ENCODE results near the gene B3GAT3. TPM values are rescaled to one million over a fixed set of nuclear protein-coding genes. Genes with fewer than 3 reads are reported as not detected.

The B3GAT3 gene
- total RNA-seq, 2 donors from 2014 or later = 38.6 to 53.9 TPM

- Mint-ChIP-seq H3K9me3 (no peaks in the 10 kb centered on the region), H3K36me3 (ENCODE audit: low read depth) (peaks cover 70% of the 10 kb centered on the region), H3K27ac (no peak overlapping the region), H3K27me3 (ENCODE audit: insufficient read depth) (no peaks in the 10 kb centered on the region), H3K4me1 (peaks cover 43% of the 10 kb centered on the region), H3K4me3 (no peak overlapping the region)
- 91 to 98% methylated on average over 8 of the region's 8 CpGs for WGBS, 2 experiments (ENCODE audit: insufficient coverage in 1 of 2, insufficient read length in 1 of 2)
- DNase-seq = peak; percentile 36
- Histone ChIP-seq H3K9ac (ENCODE audit: extremely low read depth, low read length, poor library complexity, severe bottlenecking) (no peak overlapping the region), H3K27me3 (ENCODE audit: control insufficient read depth, insufficient read depth, low read length, poor library complexity, severe bottlenecking) (no peaks in the 10 kb centered on the region), H3K4me3 (ENCODE audit: low read length) (no peak overlapping the region), H3K4me1 (ENCODE audit: control insufficient read depth, insufficient read depth, low read length) (peaks cover 10% of the 10 kb centered on the region), H3K36me3 (ENCODE audit: control insufficient read depth, insufficient read depth, low read length) (peaks cover 73% of the 10 kb centered on the region), H3K27ac (ENCODE audit: low read depth, low read length) (no peak overlapping the region), H3K9me3 (ENCODE audit: control insufficient read depth, low read length) (no peaks in the 10 kb centered on the region)
- TF ChIP-seq, protein P1, sequence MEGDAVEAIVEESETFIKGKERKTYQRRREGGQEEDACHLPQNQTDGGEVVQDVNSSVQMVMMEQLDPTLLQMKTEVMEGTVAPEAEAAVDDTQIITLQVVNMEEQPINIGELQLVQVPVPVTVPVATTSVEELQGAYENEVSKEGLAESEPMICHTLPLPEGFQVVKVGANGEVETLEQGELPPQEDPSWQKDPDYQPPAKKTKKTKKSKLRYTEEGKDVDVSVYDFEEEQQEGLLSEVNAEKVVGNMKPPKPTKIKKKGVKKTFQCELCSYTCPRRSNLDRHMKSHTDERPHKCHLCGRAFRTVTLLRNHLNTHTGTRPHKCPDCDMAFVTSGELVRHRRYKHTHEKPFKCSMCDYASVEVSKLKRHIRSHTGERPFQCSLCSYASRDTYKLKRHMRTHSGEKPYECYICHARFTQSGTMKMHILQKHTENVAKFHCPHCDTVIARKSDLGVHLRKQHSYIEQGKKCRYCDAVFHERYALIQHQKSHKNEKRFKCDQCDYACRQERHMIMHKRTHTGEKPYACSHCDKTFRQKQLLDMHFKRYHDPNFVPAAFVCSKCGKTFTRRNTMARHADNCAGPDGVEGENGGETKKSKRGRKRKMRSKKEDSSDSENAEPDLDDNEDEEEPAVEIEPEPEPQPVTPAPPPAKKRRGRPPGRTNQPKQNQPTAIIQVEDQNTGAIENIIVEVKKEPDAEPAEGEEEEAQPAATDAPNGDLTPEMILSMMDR (conservative IDR thresholded peaks at IDR 0.05) = no peak
These were observed 26.7 kb downstream of the B3GAT3 start for GRCh38 chr11:62595124-62595523.

DNA sequence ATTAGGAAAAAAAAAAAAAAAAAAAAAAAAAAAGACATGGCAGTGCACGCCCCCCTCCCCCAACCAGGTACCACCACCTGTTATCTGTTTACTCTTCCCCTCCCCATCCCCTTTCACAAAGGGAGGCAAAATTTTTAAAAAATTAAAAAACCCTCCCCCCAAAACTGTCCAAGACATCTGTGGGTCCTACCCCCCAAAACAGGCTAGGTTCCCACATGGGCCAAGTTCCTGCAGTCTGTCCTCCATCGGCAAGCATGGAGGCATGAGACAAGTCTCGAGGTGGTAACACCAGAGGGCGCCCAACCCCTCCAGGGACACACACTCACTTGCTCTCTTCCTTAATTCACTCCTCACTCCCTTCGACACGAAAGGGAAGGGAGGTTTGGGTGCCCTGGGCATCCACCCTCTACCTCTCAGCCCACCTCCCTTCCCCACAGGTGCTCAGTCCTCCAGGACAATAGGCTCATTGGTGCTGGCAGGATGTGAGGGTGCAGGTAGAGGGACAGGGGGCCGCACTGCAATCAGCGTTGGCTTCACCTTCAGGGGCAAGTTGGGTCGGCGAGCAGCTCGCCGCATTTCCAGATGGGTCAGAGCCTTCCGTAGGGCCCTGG lies 28.2 kb downstream of the B3GAT3 start:
- Mint-ChIP-seq H3K27ac (no peak overlapping the region), H3K36me3 (ENCODE audit: low read depth) (peaks cover 60% of the 10 kb centered on the region), H3K9me3 (no peaks in the 10 kb centered on the region), H3K27me3 (ENCODE audit: insufficient read depth) (no peaks in the 10 kb centered on the region), H3K4me1 (peaks cover 28% of the 10 kb centered on the region), H3K4me3 (no peak overlapping the region)
- DNase-seq = peak; percentile 93
- no peak overlapping the region for H3K9ac ChIP-seq (ENCODE audit: extremely low read depth, low read length, poor library complexity, severe bottlenecking)
- H3K27me3 ChIP-seq (ENCODE audit: control insufficient read depth, insufficient read depth, low read length, poor library complexity, severe bottlenecking) = no peaks in the 10 kb centered on the region
- peaks cover 64% of the 10 kb centered on the region for H3K36me3 ChIP-seq (ENCODE audit: control insufficient read depth, insufficient read depth, low read length)
- no peak overlapping the region for H3K4me3 ChIP-seq (ENCODE audit: low read length)
- no peak overlapping the region for H3K27ac ChIP-seq (ENCODE audit: low read depth, low read length)
- H3K4me1 ChIP-seq (ENCODE audit: control insufficient read depth, insufficient read depth, low read length) = peaks cover 8% of the 10 kb centered on the region
- H3K9me3 ChIP-seq (ENCODE audit: control insufficient read depth, low read length) = no peaks in the 10 kb centered on the region
- 76% methylated on average over 9 to 13 of the region's 13 CpGs for WGBS, 2 experiments (ENCODE audit: insufficient coverage in 1 of 2, insufficient read length in 1 of 2)
- TF ChIP-seq, protein P1 (conservative IDR thresholded peaks at IDR 0.05) = peak; percentile 88

DNA sequence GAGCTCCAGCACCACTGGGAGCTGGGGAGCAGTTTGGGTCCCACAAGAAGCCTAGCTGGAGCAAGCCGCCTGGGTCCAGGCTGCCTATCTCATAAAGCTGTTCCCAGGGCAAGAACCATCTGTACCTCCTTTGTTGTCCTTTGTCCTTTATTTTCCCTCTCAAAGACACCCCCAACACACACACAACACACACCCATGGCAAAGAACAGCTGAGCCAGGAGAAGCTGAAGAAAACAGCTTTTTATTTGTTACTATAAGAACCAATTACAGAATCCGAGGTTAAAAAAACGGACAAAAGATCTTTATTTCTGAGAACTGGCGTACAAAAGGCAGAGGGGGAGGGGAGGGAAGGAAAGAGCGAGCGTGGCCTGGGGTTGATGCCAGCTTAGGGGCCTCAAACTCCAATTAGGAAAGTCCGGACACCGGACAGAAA lies 28.8 kb downstream of the B3GAT3 start:
- peaks cover 64% of the 10 kb centered on the region for H3K36me3 ChIP-seq (ENCODE audit: control insufficient read depth, insufficient read depth, low read length)
- no peaks in the 10 kb centered on the region for H3K9me3 ChIP-seq (ENCODE audit: control insufficient read depth, low read length)
- WGBS, 2 experiments (ENCODE audit: insufficient coverage in 1 of 2, insufficient read length in 1 of 2) = 86% methylated on average over 8 of the region's 8 CpGs; no CpG with 5 or more reads in 1 of the 2 experiments
- no peak overlapping the region for H3K9ac ChIP-seq (ENCODE audit: extremely low read depth, low read length, poor library complexity, severe bottlenecking)
- peak overlapping the region; percentile 15 for H3K27ac ChIP-seq (ENCODE audit: low read depth, low read length)
- H3K4me3 ChIP-seq (ENCODE audit: low read length) = no peak overlapping the region
- H3K27me3 ChIP-seq (ENCODE audit: control insufficient read depth, insufficient read depth, low read length, poor library complexity, severe bottlenecking) = no peaks in the 10 kb centered on the region
- H3K36me3 Mint-ChIP-seq (ENCODE audit: low read depth) = peaks cover 57% of the 10 kb centered on the region
- TF ChIP-seq, protein P1 (conservative IDR thresholded peaks at IDR 0.05) = no peak
- H3K27me3 Mint-ChIP-seq (ENCODE audit: insufficient read depth) = no peaks in the 10 kb centered on the region
- no peaks in the 10 kb centered on the region for H3K9me3 Mint-ChIP-seq
- peaks cover 23% of the 10 kb centered on the region for H3K4me1 Mint-ChIP-seq
- no peak overlapping the region for H3K4me3 Mint-ChIP-seq
- no peak for DNase-seq
- peaks cover 5% of the 10 kb centered on the region for H3K4me1 ChIP-seq (ENCODE audit: control insufficient read depth, insufficient read depth, low read length)
- H3K27ac Mint-ChIP-seq = no peak overlapping the region

All from endodermal cell (in vitro differentiated cells).